IMR-90 (cell line): ENCODE results near the gene SDCCAG8. TPM values are rescaled to one million over a fixed set of nuclear protein-coding genes. Genes with fewer than 3 reads are reported as not detected.

Source experiments
- ATAC-seq: fragments of 200-7000 bp; cut with Tn5 transposase; 2 replicates; pipeline ENCODE4 v1.9.1; 2020; ENCODE audit warnings: low read depth, mild to moderate bottlenecking, moderate library complexity
- BruUV-seq: library from RNA; stranded (reverse); fragments of 400-500 nt; replicated peaks from 2 replicates; lab custom pipeline; 2021; lab: Mats Ljungman, UMichigan
- CTCF ChIA-PET: fragments of 300-600 bp; formaldehyde crosslinking; extraction: SDS; loops from one replicate; lab custom pipeline; 2021; ENCODE audit warnings: antibody characterized with exemption; lab: Yijun Ruan, JAX
- POLR2A ChIA-PET: fragments of 300-600 bp; sonication (Branson Sonifier 250); formaldehyde crosslinking; loops from one replicate; lab custom pipeline; 2022; ENCODE audit warnings: antibody characterized with exemption; ENCODE audit not compliant: unreplicated experiment; lab: Charles Lee
- DNase-seq: peaks from one replicate; pipeline ENCODE4 v3.0.0; 2013
- H2AFZ ChIP-seq: replicated peaks from 2 replicates; pipeline ENCODE3; 2013; ENCODE audit warnings: low read length, mild to moderate bottlenecking; ENCODE audit not compliant: poor library complexity
- H2AK5ac ChIP-seq: 2 replicates; pipeline ENCODE4 v1.6.1; 2013; ENCODE audit warnings: low read depth, low read length, inconsistent platforms
- H2AK9ac ChIP-seq: replicated peaks from 2 replicates; pipeline ENCODE3; 2013; ENCODE audit warnings: mild to moderate bottlenecking, low read depth, low read length, moderate library complexity; ENCODE audit not compliant: poor library complexity
- H2BK120ac ChIP-seq: 2 replicates; pipeline ENCODE4 v1.6.1; 2013; ENCODE audit warnings: low read depth, low read length, inconsistent platforms
- H2BK15ac ChIP-seq: 3 replicates; pipeline ENCODE4 v1.6.1; 2013; ENCODE audit warnings: low read depth, low read length, inconsistent platforms
- H2BK20ac ChIP-seq: 2 replicates; pipeline ENCODE4 v1.6.1; 2013; ENCODE audit warnings: low read depth, mild to moderate bottlenecking, inconsistent platforms, low read length, moderate library complexity
- H2BK5ac ChIP-seq: 2 replicates; pipeline ENCODE4 v1.6.1; 2013; ENCODE audit warnings: mild to moderate bottlenecking, low read depth, low read length, inconsistent platforms; ENCODE audit not compliant: poor library complexity, severe bottlenecking
- H3K14ac ChIP-seq: replicated peaks from 2 replicates; pipeline ENCODE4 v1.6.1; 2013; ENCODE audit warnings: low read depth, low read length, inconsistent platforms
- H3K18ac ChIP-seq: 2 replicates; pipeline ENCODE4 v1.6.1; 2013; ENCODE audit warnings: low read depth, low read length, control low read depth
- H3K23ac ChIP-seq: 2 replicates; pipeline ENCODE4 v1.6.1; 2013; ENCODE audit warnings: low read depth, low read length, inconsistent platforms
- H3K27ac ChIP-seq: 2 replicates; pipeline ENCODE4 v1.5.1; 2013; ENCODE audit warnings: mild to moderate bottlenecking, control low read depth, low read length; ENCODE audit not compliant: insufficient read depth
- H3K27me3 ChIP-seq: 2 replicates; pipeline ENCODE4 v1.6.1; 2013; ENCODE audit warnings: low read length; ENCODE audit not compliant: control insufficient read depth, insufficient read depth
- H3K36me3 ChIP-seq: 2 replicates; pipeline ENCODE4 v1.6.1; 2013; ENCODE audit warnings: low read length, mixed read lengths; ENCODE audit not compliant: control insufficient read depth, insufficient read depth
- H3K4ac ChIP-seq: 2 replicates; pipeline ENCODE4 v1.6.1; 2013; ENCODE audit warnings: low read depth, low read length, inconsistent platforms
- H3K4me1 ChIP-seq: 2 replicates; pipeline ENCODE4 v1.6.1; 2013; ENCODE audit warnings: low read length, mixed read lengths; ENCODE audit not compliant: control insufficient read depth, insufficient read depth
- H3K4me2 ChIP-seq: 2 replicates; pipeline ENCODE4 v1.6.1; 2013; ENCODE audit warnings: low read depth, mild to moderate bottlenecking, control low read depth, low read length, moderate library complexity
- H3K4me3 ChIP-seq: 2 replicates; pipeline ENCODE4 v1.5.1; 2013; ENCODE audit warnings: low read depth, mild to moderate bottlenecking, control low read depth, low read length, moderate library complexity; ENCODE audit not compliant: insufficient read depth
- H3K56ac ChIP-seq: 2 replicates; pipeline ENCODE4 v1.6.1; 2013; ENCODE audit warnings: low read length, inconsistent platforms; ENCODE audit not compliant: insufficient read depth; ENCODE audit errors: extremely low read depth
- H3K79me1 ChIP-seq, 2 experiments: 2 replicates each; pipeline ENCODE4 v1.6.1; 2013; ENCODE audit warnings: low read length in 2 of 2, inconsistent platforms in 1 of 2, low read depth in 1 of 2
- H3K9ac ChIP-seq: 2 replicates; pipeline ENCODE4 v1.6.1; 2013; ENCODE audit warnings: low read depth, low read length, control low read depth
- H3K9me1 ChIP-seq: 2 replicates; pipeline ENCODE4 v1.6.1; 2013; ENCODE audit warnings: low read length, inconsistent platforms; ENCODE audit not compliant: insufficient read depth
- H3K9me3 ChIP-seq: 2 replicates; pipeline ENCODE4 v1.6.1; 2013; ENCODE audit warnings: low read length; ENCODE audit not compliant: control insufficient read depth, insufficient read depth
- H4K20me1 ChIP-seq: 2 replicates; pipeline ENCODE4 v1.6.1; 2013; ENCODE audit warnings: low read length, inconsistent platforms; ENCODE audit not compliant: insufficient read depth
- H4K5ac ChIP-seq: 2 replicates; pipeline ENCODE4 v1.6.1; 2013; ENCODE audit warnings: mild to moderate bottlenecking, low read depth, low read length, control low read depth
- H4K8ac ChIP-seq, 2 experiments: 2 replicates each; pipeline ENCODE4 v1.6.1; 2013; ENCODE audit warnings: low read depth in 2 of 2, low read length in 2 of 2, control low read depth in 1 of 2, inconsistent platforms in 1 of 2
- H4K91ac ChIP-seq: 2 replicates; pipeline ENCODE4 v1.6.1; 2013; ENCODE audit warnings: low read depth, low read length, inconsistent platforms; ENCODE audit not compliant: insufficient read depth
- CEBPB ChIP-seq: IDR thresholded peaks from 2 replicates; pipeline ENCODE4 v1.6.1; 2012; ENCODE audit warnings: low read depth, low read length, improper control_type of control experiment
- CHD1 ChIP-seq: IDR thresholded peaks from 2 replicates; pipeline ENCODE4 v1.6.1; 2012; ENCODE audit warnings: low read depth, low read length, improper control_type of control experiment
- FOS ChIP-seq: fragments of 150-350 bp; IDR thresholded peaks from 2 replicates; pipeline ENCODE4 v1.6.1; 2016; ENCODE audit warnings: low read depth, low read length
- MAFK ChIP-seq: IDR thresholded peaks from 2 replicates; pipeline ENCODE4 v1.6.1; 2012; ENCODE audit warnings: low read depth, low read length, improper control_type of control experiment
- MAZ ChIP-seq: IDR thresholded peaks from 2 replicates; pipeline ENCODE4 v1.6.1; 2012; ENCODE audit warnings: low read depth, mild to moderate bottlenecking, low read length, improper control_type of control experiment, moderate library complexity, borderline replicate concordance
- MXI1 ChIP-seq: IDR thresholded peaks from 2 replicates; pipeline ENCODE4 v1.6.1; 2012; ENCODE audit warnings: low read depth, mild to moderate bottlenecking, low read length, moderate library complexity, borderline replicate concordance
- NFE2L2 ChIP-seq: fragments of 150-350 bp; IDR thresholded peaks from 2 replicates; pipeline ENCODE4 v1.6.1; 2016; ENCODE audit warnings: low read depth, mild to moderate bottlenecking, low read length
- POLR2A ChIP-seq: IDR thresholded peaks from 2 replicates; pipeline ENCODE4 v1.6.1; 2012; ENCODE audit warnings: mild to moderate bottlenecking, low read depth, low read length
- RCOR1 ChIP-seq: IDR thresholded peaks from 2 replicates; pipeline ENCODE4 v1.6.1; 2012; ENCODE audit warnings: mild to moderate bottlenecking, low read length, improper control_type of control experiment; ENCODE audit not compliant: insufficient replicate concordance
- RFX5 ChIP-seq: IDR thresholded peaks from 2 replicates; pipeline ENCODE4 v1.8.0; 2012; ENCODE audit warnings: low read depth, mild to moderate bottlenecking, low read length, moderate library complexity
- SMC3 ChIP-seq: fragments of 150-350 bp; IDR thresholded peaks from 2 replicates; pipeline ENCODE4 v1.6.1; 2016; ENCODE audit warnings: low read depth, mild to moderate bottlenecking, antibody characterized with exemption, low read length, moderate library complexity
- WGBS, 2 experiments: methylation state at CpG; one replicate each; pipeline versions ENCODE4 v1.1.5 to v1.1.7; 2013; ENCODE audit warnings: missing lambda C conversion rate in 2 of 2; ENCODE audit not compliant: insufficient read length in 1 of 2; ENCODE audit errors: extremely low coverage in 2 of 2; 5-methylcytosine and 5-hydroxymethylcytosine counted together
- dilution Hi-C: fragments of 300-500 bp; cut with HindIII; formaldehyde crosslinking; loops from one replicate; pipeline ENCODE4 v1.14.3; 2018; ENCODE audit warnings: low sequenced_read_pairs; ENCODE audit not compliant: unreplicated experiment
- in situ Hi-C: fragments of 300-500 bp; cut with MboI; formaldehyde crosslinking; loops from 3 replicates; pipeline ENCODE4 v1.14.3; 2019; ENCODE audit warnings: low sequenced_read_pairs, inconsistent platforms, mixed read lengths
- intact Hi-C: fragments of 100-400 bp; cut with micrococcal nuclease; formaldehyde crosslinking; loops from 2 replicates; pipeline ENCODE4 v1.10.0; 2022
- polyA plus RNA-seq, 3 experiments: library from polyadenylated mRNA; depleted of rRNA; stranded (reverse); fragments of >200 nt; gene quantifications; 2 replicates each; pipeline ENCODE4 v1.2.3, GENCODE V29; 2012; ENCODE audit warnings: low replicate concordance in 1 of 3
- total RNA-seq: library from RNA; depleted of rRNA; stranded (reverse); fragments of >200 nt; gene quantifications from 2 replicates; pipeline ENCODE4 v1.2.3, GENCODE V29; 2012
- TF ChIP-seq, protein P1 (sequence below): fragments of 150-350 bp; IDR thresholded peaks from 2 replicates; pipeline ENCODE4 v1.6.1; 2016; ENCODE audit warnings: low read depth, mild to moderate bottlenecking, low read length, moderate library complexity, borderline replicate concordance
- TF ChIP-seq, protein P2 (sequence below): fragments of 150-350 bp; IDR thresholded peaks from 2 replicates; pipeline ENCODE4 v1.6.1; 2017; ENCODE audit warnings: mild to moderate bottlenecking, antibody characterized with exemption, low read length, low read depth
- TF ChIP-seq, protein P3 (sequence below): conservative IDR thresholded peaks from 2 replicates; pipeline ENCODE4 v1.5.1; 2012; ENCODE audit warnings: mild to moderate bottlenecking, low read depth, low read length, improper control_type of control experiment

SDCCAG8 gene
- total and polyA plus RNA-seq, 2 of the 4 experiments (the other 2 are of a cell fraction), result 25.2 to 46.8 TPM

DNA sequence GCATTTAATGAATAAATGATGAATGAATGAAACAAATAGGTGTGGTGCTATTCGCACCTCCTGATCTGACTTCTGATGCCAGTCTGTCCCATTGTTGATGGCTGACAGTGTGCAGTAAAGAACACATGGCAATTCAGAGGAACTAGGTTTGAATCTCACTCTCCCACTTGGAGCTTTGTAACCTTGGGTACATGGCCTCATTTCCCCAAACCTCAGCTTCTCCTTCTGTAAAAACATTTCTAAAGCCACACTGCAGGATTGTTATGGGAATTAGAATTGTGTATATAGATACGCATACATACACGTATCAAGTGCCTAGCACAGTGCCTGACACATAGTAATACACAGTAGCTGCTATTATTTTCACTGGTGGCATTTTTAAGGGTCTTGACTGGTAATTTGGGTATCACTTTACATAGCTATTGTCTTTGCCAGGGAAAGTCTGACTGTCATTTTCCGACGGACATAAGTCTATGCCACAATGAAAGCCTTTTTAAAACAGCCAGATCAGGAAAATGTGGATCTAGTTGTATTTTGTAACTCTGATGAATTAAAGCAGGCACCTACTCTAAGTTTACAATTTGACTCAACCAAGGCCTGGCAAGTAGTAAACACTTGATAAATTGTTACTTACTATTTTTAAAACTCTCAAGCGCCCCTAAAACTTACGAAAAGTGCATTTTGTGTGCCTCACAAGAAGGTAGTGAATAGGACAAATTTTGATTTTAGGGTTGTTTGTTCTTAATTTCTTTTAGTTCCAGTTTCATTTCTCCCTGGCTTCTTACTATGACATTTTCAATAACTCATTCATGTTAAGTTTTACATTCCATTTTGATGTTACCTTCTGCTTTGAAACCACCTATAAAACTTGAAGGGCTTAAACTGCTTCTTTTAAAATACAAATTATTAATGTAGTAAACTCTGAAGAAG lies 164.4 kb downstream of the SDCCAG8 start:
- dilution Hi-C loops (no loop called here), intact Hi-C loops (no loop called here), in situ Hi-C loops (no loop called here)
- ATAC-seq, result no peak
- Histone ChIP-seq H3K79me1 (peaks cover 0 to 2% of the 10 kb centered on the region in 2 experiments; a peak in 2 of 4 replicates), H3K9me1 (0 out of 2 replicates have a peak, but pooled peaks cover 6% of the 10 kb centered on the region), H4K20me1 (no peaks in the 10 kb centered on the region), H2BK5ac (no peak overlapping the region), H4K5ac (no peak overlapping the region), H2AK5ac (no peak overlapping the region), H3K56ac (no peak overlapping the region), H2BK20ac (no peak overlapping the region), H3K36me3 (peaks cover 2% of the 10 kb centered on the region; the same call in 1 of the 2 replicates), H3K4me1 (peaks cover 4% of the 10 kb centered on the region), H3K14ac (no peak overlapping the region), H2AK9ac (no peak overlapping the region), H3K27me3 (no peaks in the 10 kb centered on the region), H4K91ac (no peak overlapping the region), H3K4ac (no peak overlapping the region; the same call in 1 of the 2 replicates), H3K4me3 (no peak overlapping the region), H3K18ac (no peak overlapping the region), H3K27ac (no peak overlapping the region), H3K23ac (no peak overlapping the region), H2AFZ (no peak overlapping the region), H3K9me3 (no peaks in the 10 kb centered on the region), H4K8ac (no peak overlapping the region), H3K9ac (no peak overlapping the region), H2BK15ac (no peak overlapping the region), H3K4me2 (peak overlapping the region; percentile 53; the same call in 1 of the 2 replicates), H2BK120ac (no peak overlapping the region)
- POLR2A ChIA-PET, result no interaction called here
- no peak for DNase-seq
- BruUV-seq, result no TSS peak
- WGBS, 2 experiments, result no CpG with 5 or more reads among the region's 7 CpGs
- CTCF ChIA-PET, result no interaction called here
- no peak for TF ChIP-seq POLR2A
- no peak for TF ChIP-seq MXI1
- no peak for TF ChIP-seq CHD1
- TF ChIP-seq NFE2L2, result no peak
- TF ChIP-seq, protein P1, sequence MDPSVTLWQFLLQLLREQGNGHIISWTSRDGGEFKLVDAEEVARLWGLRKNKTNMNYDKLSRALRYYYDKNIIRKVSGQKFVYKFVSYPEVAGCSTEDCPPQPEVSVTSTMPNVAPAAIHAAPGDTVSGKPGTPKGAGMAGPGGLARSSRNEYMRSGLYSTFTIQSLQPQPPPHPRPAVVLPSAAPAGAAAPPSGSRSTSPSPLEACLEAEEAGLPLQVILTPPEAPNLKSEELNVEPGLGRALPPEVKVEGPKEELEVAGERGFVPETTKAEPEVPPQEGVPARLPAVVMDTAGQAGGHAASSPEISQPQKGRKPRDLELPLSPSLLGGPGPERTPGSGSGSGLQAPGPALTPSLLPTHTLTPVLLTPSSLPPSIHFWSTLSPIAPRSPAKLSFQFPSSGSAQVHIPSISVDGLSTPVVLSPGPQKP, result no peak
- TF ChIP-seq RFX5, result no peak
- TF ChIP-seq, protein P2, sequence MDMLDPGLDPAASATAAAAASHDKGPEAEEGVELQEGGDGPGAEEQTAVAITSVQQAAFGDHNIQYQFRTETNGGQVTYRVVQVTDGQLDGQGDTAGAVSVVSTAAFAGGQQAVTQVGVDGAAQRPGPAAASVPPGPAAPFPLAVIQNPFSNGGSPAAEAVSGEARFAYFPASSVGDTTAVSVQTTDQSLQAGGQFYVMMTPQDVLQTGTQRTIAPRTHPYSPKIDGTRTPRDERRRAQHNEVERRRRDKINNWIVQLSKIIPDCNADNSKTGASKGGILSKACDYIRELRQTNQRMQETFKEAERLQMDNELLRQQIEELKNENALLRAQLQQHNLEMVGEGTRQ, result no peak
- TF ChIP-seq RCOR1, result no peak
- no peak for TF ChIP-seq FOS
- TF ChIP-seq, protein P3, sequence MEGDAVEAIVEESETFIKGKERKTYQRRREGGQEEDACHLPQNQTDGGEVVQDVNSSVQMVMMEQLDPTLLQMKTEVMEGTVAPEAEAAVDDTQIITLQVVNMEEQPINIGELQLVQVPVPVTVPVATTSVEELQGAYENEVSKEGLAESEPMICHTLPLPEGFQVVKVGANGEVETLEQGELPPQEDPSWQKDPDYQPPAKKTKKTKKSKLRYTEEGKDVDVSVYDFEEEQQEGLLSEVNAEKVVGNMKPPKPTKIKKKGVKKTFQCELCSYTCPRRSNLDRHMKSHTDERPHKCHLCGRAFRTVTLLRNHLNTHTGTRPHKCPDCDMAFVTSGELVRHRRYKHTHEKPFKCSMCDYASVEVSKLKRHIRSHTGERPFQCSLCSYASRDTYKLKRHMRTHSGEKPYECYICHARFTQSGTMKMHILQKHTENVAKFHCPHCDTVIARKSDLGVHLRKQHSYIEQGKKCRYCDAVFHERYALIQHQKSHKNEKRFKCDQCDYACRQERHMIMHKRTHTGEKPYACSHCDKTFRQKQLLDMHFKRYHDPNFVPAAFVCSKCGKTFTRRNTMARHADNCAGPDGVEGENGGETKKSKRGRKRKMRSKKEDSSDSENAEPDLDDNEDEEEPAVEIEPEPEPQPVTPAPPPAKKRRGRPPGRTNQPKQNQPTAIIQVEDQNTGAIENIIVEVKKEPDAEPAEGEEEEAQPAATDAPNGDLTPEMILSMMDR, result no peak
- no peak for TF ChIP-seq CEBPB
- TF ChIP-seq MAFK, result no peak
- TF ChIP-seq MAZ, result no peak
- no peak for TF ChIP-seq SMC3
